ENCODE data around the gene NLN.

The NLN gene

DNA sequence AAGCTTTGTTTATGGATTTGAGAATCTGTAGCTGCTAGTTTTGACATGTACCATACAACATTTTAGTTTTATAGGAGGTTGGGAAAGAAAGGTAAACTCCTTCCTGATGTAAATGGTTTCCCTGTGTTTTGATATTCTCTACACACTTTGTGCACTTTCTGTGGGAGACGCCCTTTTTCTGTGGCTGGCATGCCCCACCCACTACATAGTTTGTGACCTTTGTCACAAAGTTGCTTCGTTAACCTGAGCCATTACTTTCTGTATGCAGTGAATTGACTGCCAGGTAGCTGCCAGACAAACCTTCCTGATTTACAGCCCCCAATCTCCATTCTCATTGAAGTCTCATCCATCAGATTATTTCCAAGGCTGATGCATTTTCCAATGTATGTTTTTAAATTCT is 90.6 kb downstream of the NLN start:
- TF ChIP-seq CTCF (conservative IDR thresholded peaks at IDR 0.05), result no peak
- H3K27ac ChIP-seq, result no peak overlapping the region

DNA sequence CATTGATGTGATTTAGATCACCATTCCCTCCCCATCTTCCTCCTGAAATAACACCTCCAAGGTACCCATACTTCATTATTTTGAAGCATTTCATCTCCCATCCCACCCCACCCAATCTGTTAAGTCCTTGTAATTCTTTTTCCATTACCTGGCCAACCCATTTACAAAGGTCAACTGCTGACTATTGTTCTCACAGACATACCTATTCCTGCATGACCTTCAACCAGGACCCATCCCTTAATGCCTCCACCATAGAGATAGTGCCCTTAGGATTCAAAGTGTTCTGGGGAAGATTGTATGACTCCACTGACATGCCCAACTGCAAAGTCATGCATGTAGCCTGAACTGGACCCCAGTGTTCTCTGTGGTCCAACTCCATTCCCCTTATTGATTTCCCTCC is 91.2 kb downstream of the NLN start:
- H3K27ac ChIP-seq, result no peak overlapping the region
- TF ChIP-seq CTCF (conservative IDR thresholded peaks at IDR 0.05), result no peak

DNA sequence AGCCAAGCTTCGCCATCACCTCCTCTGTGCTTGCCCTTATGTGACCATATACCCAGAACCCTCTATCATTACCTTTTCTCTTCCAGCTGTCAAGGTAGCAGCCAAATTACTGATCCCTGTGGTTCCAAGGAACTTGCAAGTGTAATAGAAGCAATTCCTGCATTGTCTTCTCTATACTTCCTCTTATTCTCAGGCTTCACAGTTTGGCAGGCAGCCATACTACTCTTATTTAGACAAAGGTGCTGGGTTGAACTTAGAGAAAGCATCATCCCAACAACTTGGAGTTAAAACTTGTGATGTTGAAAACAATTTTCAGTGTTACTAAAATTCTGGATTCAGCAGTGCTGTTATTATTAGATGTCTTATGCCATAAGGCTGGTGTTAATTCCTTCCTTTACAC is 93.2 kb downstream of the NLN start:
- no peak overlapping the region for H3K27ac ChIP-seq
- no peak for TF ChIP-seq CTCF (conservative IDR thresholded peaks at IDR 0.05)

- TF ChIP-seq CTCF (conservative IDR thresholded peaks at IDR 0.05), result no peak
- no peak overlapping the region for H3K27ac ChIP-seq
These were observed 94.7 kb downstream of the NLN start for GRCh38 chr5:65816729-65817128.

DNA sequence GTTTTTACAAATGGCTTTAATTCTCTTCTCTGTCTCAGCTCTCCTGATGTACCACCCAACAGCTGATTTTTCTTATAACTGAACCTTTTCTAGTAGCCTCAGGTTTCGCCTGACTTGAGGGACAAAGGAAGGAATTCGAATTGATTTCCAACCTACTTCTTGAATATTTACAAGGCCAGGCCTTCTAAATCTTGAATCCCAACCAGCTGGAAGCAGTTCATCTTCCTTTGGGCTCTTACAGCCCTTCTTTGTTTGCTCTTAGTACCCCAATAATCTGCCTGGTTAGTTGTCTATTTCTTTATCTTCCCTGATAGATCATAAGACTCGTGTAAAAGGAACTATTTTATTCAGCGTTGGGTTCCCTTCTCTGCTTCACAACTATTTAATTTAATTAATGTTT is 95.9 kb downstream of the NLN start:
- H3K27ac ChIP-seq, result no peak overlapping the region
- TF ChIP-seq CTCF (conservative IDR thresholded peaks at IDR 0.05), result no peak

GRCh38 chr5:65818592-65818991 is 96.6 kb downstream of the NLN start:
- TF ChIP-seq CTCF (conservative IDR thresholded peaks at IDR 0.05), result no peak
- H3K27ac ChIP-seq, result no peak overlapping the region

GRCh38 chr5:65819215-65819904 is 97.4 kb downstream of the NLN start:
- no peak overlapping the region for H3K27ac ChIP-seq
- no peak for TF ChIP-seq CTCF (conservative IDR thresholded peaks at IDR 0.05)
